ENCODE results near the gene S100A13. TPM values are rescaled to one million over a fixed set of nuclear protein-coding genes. Genes with fewer than 3 reads are reported as not detected.

S100A13 gene
- total and polyA plus RNA-seq, 9 of the 15 experiments (the other 6 are each of a cell fraction or from before 2014, with no cell fraction given), result 41.9 to 129 (median 58.0) TPM

- TF ChIP-seq GATA2 (CRISPR knock-in tag; IDR thresholded peaks at IDR 0.05), result no peak
- peak; percentile 68 for TF ChIP-seq MXI1 (IDR thresholded peaks at IDR 0.05; ENCODE audit: low read depth, low read length)
- no peak; a peak in 2 of 4 replicates for TF ChIP-seq SRF (CRISPR knock-in tag; IDR thresholded peaks at IDR 0.05)
- TF ChIP-seq HEY1 (CRISPR knock-in tag; IDR thresholded peaks at IDR 0.05; ENCODE audit: borderline replicate concordance), result peak; percentile 62; the same call in 1 of the 2 replicates
- TF ChIP-seq GABPA (tag; conservative IDR thresholded peaks at IDR 0.05; ENCODE audit: low read depth), result peak; percentile 78
- TF ChIP-seq ZBTB33 (CRISPR knock-in tag; IDR thresholded peaks at IDR 0.05), result no peak
- TF ChIP-seq FOXA3 (CRISPR knock-in tag; conservative IDR thresholded peaks at IDR 0.05 in 1 of 2, IDR thresholded peaks at IDR 0.05 in 1 of 2), result peak in 1 of 2 experiments; percentile 88; a peak in 2 of 4 replicates
- TF ChIP-seq MLLT1 (IDR thresholded peaks at IDR 0.05), result peak in 1 of 2 experiments; percentile 76; a peak in 2 of 4 replicates
- peak; percentile 47 for TF ChIP-seq CTBP1 (IDR thresholded peaks at IDR 0.05; ENCODE audit: borderline replicate concordance)
- peak; percentile 83 for TF ChIP-seq PKNOX1 (IDR thresholded peaks at IDR 0.05)
- no peak for TF ChIP-seq NR2C2 (CRISPR knock-in tag; IDR thresholded peaks at IDR 0.05)
- TF ChIP-seq NR2C2 (tag; IDR thresholded peaks at IDR 0.05), result peak; percentile 71; the same call in 1 of the 2 replicates
- peak; percentile 97 for TF ChIP-seq GMEB1 (CRISPR knock-in tag; IDR thresholded peaks at IDR 0.05)
- TF ChIP-seq NKRF (IDR thresholded peaks at IDR 0.05; ENCODE audit: borderline replicate concordance), result peak; percentile 94
- peak; percentile 70 for TF ChIP-seq TBP (optimal IDR thresholded peaks at IDR 0.05; ENCODE audit: low read depth, low read length)
- peak; percentile 57; the same call in 1 of the 2 replicates for TF ChIP-seq ESRRA (IDR thresholded peaks at IDR 0.05; ENCODE audit: borderline replicate concordance, low read depth)
- no peak for TF ChIP-seq MAFG (tag; conservative IDR thresholded peaks at IDR 0.05)
- no peak for TF ChIP-seq HIVEP1 (CRISPR knock-in tag; IDR thresholded peaks at IDR 0.05)
Observed at GRCh38 chr1:153633754-153634665, 6.7 kb upstream of the S100A13 start, which contains the start of gene CHTOP (continued).

Data from K562 (cell line).